NCI-H2227 (cell line): Measurements from ENCODE around the gene MAP3K20.
"Not testable (repeated sequence)": the region's sequence is repeated elsewhere in the genome, so short reads cannot be mapped to it uniquely, and the experiment has no call there.

ENCODE experiments used
- DNase-seq: peaks from one replicate; lab custom pipeline; 2025; ENCODE audit not compliant: unreplicated experiment; lab: John Stamatoyannopoulos, UW

The MAP3K20 gene

DNA sequence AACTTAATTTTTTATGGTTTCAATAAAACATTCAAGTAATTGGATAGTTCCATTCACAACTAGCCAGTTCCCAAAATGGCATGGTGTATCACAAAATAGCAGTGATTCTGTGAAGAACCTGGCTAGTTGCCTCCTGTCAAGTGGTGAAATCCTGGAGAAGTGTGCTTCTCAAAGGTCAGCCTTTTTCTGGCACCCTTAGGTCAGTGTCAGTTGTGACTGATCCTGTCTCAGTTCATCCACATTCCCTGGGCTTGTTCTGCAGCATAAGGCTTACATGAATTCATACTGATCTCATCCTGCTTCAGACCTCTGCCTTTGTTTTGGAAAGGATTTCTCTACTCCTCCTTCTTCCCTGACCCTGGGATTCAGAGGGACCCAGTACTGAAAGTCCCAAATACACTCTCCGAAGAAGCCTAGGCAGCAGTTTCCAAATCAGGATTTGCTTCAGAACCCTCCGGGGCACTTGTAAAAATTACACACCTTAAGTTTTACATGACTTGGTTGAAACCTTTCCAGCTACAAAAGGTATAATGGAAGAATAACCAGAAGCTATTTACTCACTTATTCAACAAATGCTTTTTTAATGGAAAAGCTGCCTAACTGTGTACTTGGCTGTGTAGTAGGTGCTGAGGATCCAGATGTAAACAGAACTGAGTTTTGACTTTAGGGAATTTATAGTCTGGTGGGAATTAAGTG lies 11.0 kb downstream of the MAP3K20 start:
- no peak for DNase-seq

DNA sequence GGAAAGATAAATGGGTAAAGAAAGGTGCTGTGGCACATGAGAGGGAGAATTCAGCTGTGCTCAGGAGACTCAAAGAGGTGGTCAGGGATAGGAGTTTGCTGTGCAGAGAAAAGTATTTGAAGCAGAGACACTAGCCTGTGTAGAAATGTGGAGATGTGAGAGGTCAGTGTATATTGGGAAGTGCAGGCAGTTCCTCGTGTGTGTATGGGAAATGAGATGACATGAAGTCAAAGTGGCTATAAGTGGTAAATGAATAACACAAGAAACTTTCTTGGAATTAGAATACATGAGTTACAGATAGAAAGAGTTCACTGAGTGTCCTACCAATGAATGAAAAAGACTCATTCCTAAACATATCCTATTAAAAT lies 11.6 kb downstream of the MAP3K20 start:
- DNase-seq, result no peak

DNA sequence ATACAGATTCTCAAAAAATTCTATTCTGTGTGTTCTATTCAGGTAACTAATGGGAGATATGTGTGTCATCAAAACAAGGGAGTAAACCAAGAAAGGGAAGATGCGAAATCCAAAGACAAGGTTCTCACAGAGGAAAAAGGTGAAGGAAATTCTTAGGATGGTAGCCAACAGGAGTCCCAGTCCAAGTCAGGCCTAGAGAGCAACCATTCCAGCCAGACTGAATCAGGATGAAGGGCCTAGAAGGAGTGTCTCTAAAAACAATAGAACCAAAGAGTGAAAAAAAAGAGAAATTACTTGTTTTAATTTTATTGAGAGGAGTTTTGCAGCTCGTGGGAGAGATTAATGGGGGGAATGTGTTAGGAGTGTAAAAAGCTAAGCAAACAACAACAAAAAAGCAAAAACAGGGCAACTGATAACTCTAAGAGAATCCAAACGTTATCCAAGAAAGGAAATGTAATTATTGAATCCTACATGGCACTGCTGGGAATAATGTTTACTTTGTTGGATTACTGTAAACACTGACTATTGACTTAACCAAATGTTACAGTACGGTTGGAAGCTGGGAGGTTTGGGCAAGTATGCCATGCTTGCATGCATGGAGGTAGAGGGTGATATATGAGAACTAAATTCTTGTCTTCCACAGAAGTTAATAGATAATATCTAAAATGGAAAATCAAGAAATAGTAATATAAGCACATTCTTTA lies 12.3 kb downstream of the MAP3K20 start:
- DNase-seq, result no peak

DNA sequence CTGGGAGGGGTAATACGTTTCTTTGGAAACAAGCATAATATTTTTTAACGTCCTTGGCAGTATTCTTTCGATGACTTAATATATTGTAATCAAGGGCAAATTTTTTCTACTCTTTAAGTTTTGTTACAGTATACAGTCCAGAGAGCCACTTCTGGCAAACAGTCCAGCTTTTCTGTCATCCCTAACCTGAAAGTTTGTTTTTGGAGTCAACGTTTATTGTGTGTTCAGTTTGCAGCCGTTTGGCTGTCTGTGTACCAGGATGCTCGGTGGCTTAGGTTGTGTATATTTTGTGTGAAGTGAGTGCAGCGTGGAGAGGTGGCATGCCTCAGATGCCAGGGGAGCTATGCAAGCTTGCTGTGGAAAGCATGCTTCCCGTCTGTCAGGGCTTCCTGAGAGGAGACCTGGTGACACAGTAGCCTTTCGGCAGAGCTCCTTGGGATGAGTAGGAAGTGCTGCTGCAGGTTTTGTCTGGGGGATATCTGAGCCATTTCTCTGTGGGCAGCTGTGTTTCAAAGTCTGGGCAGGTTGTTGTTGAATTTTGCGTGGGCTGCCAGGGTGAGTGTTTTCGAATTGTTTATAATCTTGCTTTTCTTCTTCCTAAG lies 14.7 kb downstream of the MAP3K20 start:
- DNase-seq, result no peak

DNA sequence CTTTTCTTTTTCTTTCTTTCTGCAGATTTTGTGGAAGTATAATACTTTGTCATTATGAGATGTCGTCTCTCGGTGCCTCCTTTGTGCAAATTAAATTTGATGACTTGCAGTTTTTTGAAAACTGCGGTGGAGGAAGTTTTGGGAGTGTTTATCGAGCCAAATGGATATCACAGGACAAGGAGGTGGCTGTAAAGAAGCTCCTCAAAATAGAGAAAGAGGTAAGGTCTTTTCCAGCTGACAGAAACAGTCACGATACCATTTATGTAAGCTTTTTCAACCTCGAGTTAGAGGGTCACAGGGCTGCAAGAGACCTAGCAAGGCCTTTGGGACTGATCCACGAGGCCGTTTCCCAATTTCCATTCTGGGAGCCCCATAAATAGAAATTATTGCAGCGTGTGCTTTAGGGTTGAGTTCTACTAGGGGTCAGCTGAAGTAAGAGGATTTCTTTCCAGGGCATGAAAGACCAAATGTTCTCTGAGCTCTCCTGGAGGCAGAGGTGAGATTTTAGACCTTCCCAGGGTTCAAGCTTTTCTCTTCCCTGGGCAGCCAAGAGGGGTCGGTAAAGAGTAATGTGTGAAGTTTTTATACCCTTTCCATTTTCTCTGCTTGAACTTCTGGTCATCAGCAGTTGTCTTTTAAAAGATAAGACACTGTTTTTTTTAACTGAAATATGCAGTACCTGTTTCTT lies 15.5 kb downstream of the MAP3K20 start:
- DNase-seq, result no peak

DNA sequence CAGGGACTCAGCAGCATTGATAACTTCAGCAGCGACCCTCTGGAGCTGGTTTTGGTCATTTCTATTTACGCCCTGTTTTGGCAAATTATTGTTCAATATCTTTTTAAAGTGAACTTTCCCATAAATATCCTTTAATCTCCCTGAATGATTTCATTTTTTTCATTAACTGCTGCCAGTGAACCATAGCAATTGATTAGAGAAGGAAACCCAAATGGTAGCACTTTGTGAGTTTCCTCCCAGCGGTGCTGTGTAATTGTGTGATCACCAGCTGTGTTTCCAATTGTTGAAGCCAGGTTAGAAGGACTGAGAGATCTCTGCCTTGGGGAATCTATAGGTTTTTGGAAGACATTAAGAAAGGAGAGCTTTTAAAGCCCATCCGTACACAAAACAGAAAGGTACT lies 16.3 kb downstream of the MAP3K20 start:
- no peak for DNase-seq

DNA sequence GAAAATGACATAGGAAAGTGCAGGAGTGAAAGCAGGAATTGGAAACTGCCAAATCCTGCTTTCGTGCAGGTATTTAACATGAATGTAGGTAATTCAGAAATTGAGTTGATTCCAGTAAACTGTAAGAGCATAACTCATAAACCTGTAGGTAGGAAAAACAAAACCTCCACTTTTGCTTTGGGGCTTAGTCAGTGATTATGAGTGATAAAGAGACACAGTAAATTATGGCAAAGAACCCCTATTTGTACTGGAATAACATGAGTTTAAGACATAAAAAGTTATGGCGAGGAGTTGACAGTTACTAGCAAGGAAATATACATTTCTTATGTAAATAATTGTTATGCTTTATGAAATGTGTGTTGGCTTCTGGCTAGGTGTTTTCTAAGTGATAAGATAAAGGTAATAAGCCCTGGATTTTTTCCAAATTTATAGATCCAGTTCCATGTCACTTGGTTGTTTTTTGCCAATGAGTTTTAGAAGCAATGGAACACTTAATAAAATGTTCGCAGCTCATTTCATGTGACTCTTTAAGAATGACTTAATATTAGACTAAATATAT lies 17.3 kb downstream of the MAP3K20 start:
- DNase-seq, result no peak

DNA sequence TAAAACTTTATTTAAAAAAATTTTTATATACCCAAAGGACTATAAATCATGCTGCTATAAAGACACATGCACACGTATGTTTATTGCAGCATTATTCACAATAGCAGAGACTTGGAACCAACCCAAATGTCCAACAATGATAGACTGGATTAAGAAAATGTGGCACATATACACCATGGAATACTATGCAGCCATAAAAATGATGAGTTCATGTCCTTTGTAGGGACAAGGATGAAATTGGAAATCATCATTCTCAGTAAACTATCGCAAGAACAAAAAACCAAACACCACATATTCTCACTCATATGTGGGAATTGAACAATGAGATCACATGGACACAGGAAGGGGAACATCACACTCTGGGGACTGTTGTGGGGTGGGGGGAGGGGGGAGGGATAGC lies 18.0 kb downstream of the MAP3K20 start:
- DNase-seq, result not testable (repeated sequence)

DNA sequence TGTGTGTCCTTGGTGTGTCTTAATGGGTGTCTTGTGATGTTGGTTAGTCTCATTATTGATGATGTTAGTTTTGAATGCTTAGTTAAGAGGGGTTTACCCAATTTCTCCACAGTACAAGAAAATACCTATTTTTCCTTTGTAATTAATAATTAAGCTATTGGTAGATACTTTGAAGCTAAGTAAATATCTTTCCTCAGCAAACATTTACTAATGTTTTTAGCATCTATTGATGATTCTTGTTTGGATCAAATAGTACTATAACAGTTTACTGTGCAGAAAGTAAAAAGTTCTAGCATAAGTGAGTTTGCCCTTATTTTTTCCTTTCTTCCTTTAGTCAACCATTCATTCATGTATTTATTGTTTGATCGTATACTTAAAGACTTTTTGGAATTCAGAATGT lies 19.1 kb downstream of the MAP3K20 start:
- DNase-seq, result no peak

DNA sequence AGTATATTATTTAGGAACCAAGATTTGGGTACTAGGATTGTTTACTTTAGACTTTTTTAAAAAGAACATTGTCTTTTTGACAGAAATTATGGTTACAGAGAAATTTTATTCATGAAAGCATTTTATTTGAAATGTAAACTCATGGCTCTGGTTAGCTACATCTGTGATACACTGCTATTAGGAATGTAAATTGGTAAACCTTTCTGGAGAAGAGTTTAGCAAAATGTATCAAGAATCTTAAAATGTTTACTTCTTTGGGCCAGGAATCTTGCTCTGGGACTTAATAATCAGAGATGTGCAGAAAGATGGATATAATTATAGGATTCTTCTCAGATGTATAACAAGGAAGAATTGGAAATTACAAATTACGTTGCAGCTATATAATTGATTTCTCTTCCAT lies 19.7 kb downstream of the MAP3K20 start:
- DNase-seq, result no peak

DNA sequence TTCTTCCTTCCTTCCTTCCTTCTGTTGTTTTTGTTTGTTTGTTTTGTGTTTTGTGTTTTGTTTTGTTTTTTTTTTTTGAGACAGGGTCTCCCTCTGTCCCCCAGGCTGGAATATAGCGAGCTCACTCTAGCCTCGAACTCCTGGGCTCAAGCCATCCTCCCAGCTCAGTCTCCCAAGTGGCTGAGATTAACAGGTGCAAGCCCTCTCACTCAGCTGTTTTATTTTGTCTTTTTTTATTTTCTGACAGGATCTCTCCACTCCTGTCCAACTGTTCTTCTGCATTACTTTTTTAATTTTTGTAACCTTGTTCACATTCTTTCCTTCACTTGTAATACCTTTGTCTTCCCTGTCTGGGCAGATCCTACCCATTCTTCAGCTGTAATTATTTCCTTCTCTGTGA lies 23.6 kb downstream of the MAP3K20 start:
- DNase-seq, result no peak

DNA sequence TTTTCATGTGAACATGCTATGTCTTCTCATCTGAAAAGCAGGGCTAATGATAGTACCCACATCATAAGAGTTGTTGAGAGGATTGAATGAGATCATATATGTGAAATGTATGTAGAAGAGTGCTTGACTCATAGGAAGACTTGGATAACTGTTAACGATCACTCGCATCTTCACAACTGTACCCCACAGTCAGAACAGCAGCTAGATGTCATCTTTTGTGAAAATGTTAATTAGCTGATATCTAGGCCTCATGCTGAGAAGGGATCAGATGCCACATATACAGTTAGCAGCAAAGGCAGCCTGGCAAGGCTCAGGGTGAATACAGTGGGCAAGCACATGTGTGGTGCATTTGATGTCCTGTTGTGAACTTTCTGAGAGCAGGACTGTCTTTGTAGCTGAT lies 24.2 kb downstream of the MAP3K20 start:
- no peak for DNase-seq

DNA sequence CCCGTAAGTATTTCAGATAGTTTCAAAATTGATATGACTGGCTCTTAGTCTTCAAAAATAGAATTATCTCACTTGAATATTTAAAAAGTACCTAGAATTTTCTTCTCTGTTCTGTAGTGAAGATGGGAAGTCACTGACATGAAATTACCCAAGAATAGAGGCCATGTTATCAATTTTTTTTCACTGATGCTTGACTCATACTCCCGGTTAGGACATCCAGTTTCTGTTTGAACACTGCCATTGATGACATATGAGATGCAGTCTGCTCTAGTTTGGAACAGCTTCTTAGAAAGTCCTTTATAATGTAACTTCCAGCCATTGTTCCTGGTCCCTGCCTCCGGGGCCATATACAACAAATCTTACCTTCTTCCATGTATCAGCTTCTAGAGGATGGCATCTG lies 26.0 kb downstream of the MAP3K20 start:
- no peak for DNase-seq

DNA sequence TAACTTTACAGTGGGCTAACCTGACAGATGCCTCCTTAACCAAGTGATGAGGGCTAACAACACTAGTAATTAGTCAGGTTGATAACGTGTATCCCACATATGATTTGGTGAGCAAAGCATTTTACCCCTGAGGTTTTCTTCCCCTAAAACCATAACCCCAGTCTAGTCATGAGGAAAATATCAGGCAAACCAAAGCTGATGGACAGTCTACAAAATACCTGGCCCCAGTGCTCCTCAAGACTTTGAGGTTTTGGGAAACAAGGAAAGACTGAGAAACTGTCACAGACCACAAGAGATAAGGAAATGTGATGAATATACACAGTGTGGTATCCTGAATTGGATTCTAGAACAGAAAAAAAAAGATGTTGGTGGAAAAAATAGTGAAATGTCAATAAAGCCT lies 28.5 kb downstream of the MAP3K20 start:
- DNase-seq, result no peak

DNA sequence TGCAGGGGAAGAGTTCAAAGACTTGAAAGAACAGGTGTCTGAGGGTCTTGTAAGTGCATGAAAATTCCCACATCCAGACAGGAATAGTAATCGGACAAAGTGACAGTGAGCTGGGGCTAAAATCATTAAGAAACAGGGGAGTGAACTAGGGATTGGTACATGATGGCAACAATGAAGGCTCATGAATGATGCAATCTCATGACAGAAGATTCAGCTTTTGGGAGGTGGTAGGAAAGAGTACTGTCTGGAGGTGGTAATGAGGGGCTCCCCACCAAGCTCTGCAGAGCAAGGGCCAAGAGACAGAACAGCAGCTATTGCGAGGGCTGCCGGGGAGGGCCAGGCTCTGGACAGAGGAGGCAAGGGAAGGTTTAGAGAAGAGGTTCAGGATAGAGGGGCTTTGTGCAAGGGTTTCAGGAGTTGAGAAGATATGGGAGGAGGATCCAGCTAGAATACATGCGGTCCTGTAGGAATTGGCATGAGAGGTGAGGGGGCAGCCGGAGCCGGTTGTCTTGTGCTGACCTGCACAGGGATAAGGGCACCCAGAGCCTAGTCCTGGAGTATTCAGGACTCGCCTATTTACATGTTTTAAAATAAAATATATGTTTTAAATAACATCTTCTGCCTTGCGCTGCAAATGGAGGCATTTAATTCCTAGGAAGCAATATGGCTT lies 31.4 kb downstream of the MAP3K20 start:
- no peak for DNase-seq

DNA sequence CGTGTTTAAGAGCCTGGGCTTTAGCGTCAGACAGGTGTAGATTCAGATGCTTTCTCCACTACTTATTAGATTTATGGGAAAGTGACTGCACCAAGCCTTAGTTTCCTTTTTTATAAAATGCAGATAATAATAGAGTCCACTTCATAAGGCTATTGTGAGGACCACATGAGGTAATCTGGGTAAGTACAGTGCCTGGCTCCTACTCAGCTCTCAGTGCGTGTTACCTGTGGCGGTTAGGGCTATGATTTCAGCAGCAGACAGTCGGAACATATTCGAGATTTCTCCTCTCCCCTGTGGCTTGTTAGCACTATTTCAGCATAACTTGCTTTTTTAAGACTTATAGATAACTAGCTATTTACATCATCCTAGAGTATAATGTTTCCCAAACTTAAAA lies 32.0 kb downstream of the MAP3K20 start:
- no peak for DNase-seq

DNA sequence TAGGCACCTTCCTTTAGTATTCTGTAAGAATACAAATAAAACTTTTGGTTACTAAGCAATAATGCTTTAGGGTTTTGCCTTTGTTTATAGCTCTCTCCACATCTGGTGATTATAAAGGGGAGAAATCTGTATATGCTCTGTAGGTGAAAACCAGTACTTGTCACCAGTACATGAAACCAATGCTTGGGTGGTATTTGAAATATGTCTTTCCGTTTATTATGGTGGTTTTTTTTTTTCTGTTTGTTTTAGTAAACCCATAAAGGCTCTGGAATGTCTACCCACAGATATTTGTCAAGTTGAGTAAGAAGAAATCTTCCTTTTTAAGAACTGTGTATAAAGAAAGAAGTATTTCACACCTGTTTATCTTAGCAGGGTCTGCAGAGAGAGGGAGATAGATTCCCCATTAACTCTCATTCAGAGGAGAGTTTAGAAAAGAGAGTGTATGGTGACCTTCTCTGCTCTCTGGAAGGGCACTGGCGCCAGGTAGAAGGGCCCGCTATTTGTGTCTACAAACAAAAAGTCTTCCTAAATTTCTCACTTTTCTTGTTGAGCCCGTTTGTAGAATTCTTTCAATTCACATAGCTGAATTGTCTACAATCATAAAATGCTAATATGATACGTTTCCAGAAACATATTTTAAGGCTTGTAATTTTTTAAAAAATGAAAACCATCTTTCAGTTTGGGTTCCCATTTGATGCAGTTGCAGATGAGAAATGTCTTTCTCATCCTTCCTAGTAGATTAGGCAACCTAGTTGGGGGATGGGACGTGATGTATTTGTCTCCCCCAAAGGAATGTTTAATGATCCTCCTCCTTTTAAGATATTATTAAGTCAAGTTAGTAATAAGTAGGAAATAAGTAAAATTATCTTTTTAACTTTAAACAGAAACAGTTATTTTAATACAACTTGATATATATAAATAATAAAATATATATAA lies 33.9 kb downstream of the MAP3K20 start:
- no peak for DNase-seq

DNA sequence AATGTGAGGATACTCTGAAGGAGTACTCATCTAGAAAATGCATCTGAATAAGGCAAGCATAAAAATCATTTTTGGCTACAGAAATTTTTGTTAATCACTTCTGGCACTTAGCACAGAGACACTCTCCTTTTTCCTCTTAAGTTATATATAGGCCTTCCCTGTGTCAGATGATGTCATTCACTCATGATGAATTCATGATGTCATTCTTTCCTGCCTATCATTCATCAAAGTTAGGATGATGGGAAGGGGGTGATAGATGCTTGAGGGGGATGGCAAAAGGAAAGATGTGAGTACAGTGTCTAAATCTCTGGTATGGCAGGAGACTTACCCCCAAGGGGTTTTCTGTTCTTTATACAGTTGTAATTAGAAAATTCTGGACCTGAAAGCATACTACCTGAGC lies 42.0 kb downstream of the MAP3K20 start:
- DNase-seq, result no peak

DNA sequence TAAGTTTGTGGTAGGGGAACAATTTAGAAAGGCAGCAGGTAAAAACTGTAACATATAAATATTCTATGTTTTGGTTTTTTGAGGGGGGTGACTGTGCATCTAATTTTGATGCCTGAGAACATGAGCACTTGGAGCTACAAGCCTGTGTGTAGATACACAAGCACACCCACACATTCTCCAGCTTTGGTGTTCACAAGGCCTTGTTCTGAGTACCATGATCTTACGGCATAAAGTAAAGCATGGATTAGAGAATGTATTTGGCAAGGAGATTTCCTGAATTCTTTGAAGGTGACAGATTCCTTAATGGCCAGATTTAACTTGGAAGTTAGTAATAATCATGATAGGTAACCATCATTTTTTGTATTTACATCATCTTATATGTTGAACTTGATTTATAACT lies 42.7 kb downstream of the MAP3K20 start:
- no peak for DNase-seq
